Endothelial cell of umbilical vein (primary cell): ENCODE data around the gene GFPT2. TPM values are rescaled to one million over a fixed set of nuclear protein-coding genes. Genes with fewer than 3 reads are reported as not detected.

Experiments used
- BruUV-seq: library from RNA; stranded (reverse); fragments of 400-500 nt; replicated peaks from 2 replicates; lab custom pipeline; 2021; lab: Mats Ljungman, UMichigan
- CTCF ChIA-PET: fragments of 300-600, 350-600 bp; sonication (Branson Sonifier 250); formaldehyde crosslinking; loops from one replicate; lab custom pipeline; 2021; ENCODE audit warnings: antibody characterized with exemption, inconsistent platforms; lab: Charles Lee
- POLR2A ChIA-PET: fragments of 300-600, 350-600 bp; sonication (Branson Sonifier 250); formaldehyde crosslinking; loops from one replicate; lab custom pipeline; 2021; ENCODE audit warnings: antibody characterized with exemption, inconsistent platforms; lab: Charles Lee
- DNase-seq: peaks from one replicate; pipeline ENCODE4 v3.0.0-alpha.2; 2011; ENCODE audit warnings: low read depth, low spot score
- FAIRE-seq: peaks from 2 replicates; lab custom pipeline; 2011; peaks lifted over from hg19 to GRCh38; lab: Jason Lieb, UNC
- H2AFZ ChIP-seq: 2 replicates; pipeline ENCODE4 v1.6.0; 2012; ENCODE audit warnings: low read depth, low read length, control low read depth, inconsistent platforms
- H3K27ac ChIP-seq: 2 replicates; pipeline ENCODE4 v1.5.1; 2011; ENCODE audit warnings: low read depth, mild to moderate bottlenecking, control low read depth, low read length, moderate library complexity; ENCODE audit not compliant: insufficient read depth
- H3K27me3 ChIP-seq, 2 experiments: 2 replicates each; pipeline versions ENCODE4 v1.6.0 to v1.6.1; 2011; ENCODE audit warnings: low read length in 2 of 2, mixed read lengths in 1 of 2; ENCODE audit not compliant: control insufficient read depth in 2 of 2, insufficient read depth in 2 of 2
- H3K36me3 ChIP-seq, 2 experiments: 2 replicates in 1 of 2; 3 replicates in 1 of 2; pipeline ENCODE4 v1.5.1; 2011; ENCODE audit warnings: low read length in 2 of 2, mild to moderate bottlenecking in 1 of 2, moderate library complexity in 1 of 2; ENCODE audit not compliant: control insufficient read depth in 2 of 2, insufficient read depth in 2 of 2; ENCODE audit errors: extremely low read depth in 1 of 2
- H3K4me1 ChIP-seq: 3 replicates; pipeline ENCODE4 v1.5.1; 2011; ENCODE audit warnings: mild to moderate bottlenecking, low read length; ENCODE audit not compliant: control insufficient read depth, insufficient read depth; ENCODE audit errors: extremely low read depth
- H3K4me2 ChIP-seq: 2 replicates; pipeline ENCODE4 v1.6.1; 2011; ENCODE audit warnings: low read length, control low read depth, mixed read lengths; ENCODE audit not compliant: insufficient read depth
- H3K4me3 ChIP-seq, 3 experiments: fragments of 200-600 bp in 1 of 3; sonication (generic), shearing (Covaris generic) in 1 of 3; replicated peaks in 1 of 3; 2 replicates each; pipeline ENCODE4 v1.5.1; 2011 to 2016; ENCODE audit warnings: control low read depth in 3 of 3, low read length in 3 of 3, mild to moderate bottlenecking in 2 of 3, inconsistent platforms in 1 of 3, low read depth in 1 of 3, moderate library complexity in 1 of 3; ENCODE audit not compliant: insufficient read depth in 1 of 3
- H3K79me2 ChIP-seq: 2 replicates; pipeline ENCODE4 v1.6.0; 2012; ENCODE audit warnings: low read length, inconsistent platforms; ENCODE audit not compliant: control insufficient read depth, insufficient read depth
- H3K9ac ChIP-seq: replicated peaks from 2 replicates; pipeline ENCODE3; 2011; ENCODE audit warnings: low read length, control low read depth; ENCODE audit not compliant: insufficient read depth; ENCODE audit errors: extremely low read depth
- H3K9me1 ChIP-seq: replicated peaks from 3 replicates; pipeline ENCODE4 v1.6.0; 2011; ENCODE audit warnings: mild to moderate bottlenecking, low read length; ENCODE audit not compliant: control insufficient read depth, insufficient read depth; ENCODE audit errors: extremely low read depth
- H3K9me3 ChIP-seq: replicated peaks from 2 replicates; pipeline ENCODE4 v1.5.1; 2012; ENCODE audit warnings: low read length, inconsistent platforms; ENCODE audit not compliant: control insufficient read depth, insufficient read depth
- H4K20me1 ChIP-seq: replicated peaks from 2 replicates; pipeline ENCODE3; 2011; ENCODE audit warnings: mild to moderate bottlenecking, low read length; ENCODE audit not compliant: control insufficient read depth, insufficient read depth; ENCODE audit errors: extremely low read depth
- CTCF ChIP-seq, 2 donors: IDR thresholded peaks; 1 replicate in 1 of 2; 2 replicates in 1 of 2; pipeline ENCODE4 v1.5.1; 2011; ENCODE audit warnings: low read length in 2 of 2, mild to moderate bottlenecking in 2 of 2, moderate library complexity in 2 of 2, control low read depth in 1 of 2, inconsistent platforms in 1 of 2, low read depth in 1 of 2; ENCODE audit not compliant: insufficient read depth in 1 of 2; ENCODE audit errors: extremely low read depth in 1 of 2
- EZH2 ChIP-seq: IDR thresholded peaks from 2 replicates; pipeline ENCODE4 v1.6.1; 2012; ENCODE audit warnings: borderline replicate concordance, low read depth, mild to moderate bottlenecking, moderate library complexity, low read length, inconsistent platforms; ENCODE audit not compliant: severe bottlenecking
- FOS ChIP-seq: IDR thresholded peaks from 2 replicates; pipeline ENCODE4 v1.6.1; 2011; ENCODE audit warnings: mild to moderate bottlenecking, low read length, moderate library complexity, borderline replicate concordance; ENCODE audit not compliant: insufficient read depth
- GATA2 ChIP-seq: IDR thresholded peaks from 2 replicates; pipeline ENCODE4 v1.7.0; 2011; ENCODE audit warnings: low read depth, mild to moderate bottlenecking, moderate library complexity, mixed read lengths, low read length; ENCODE audit not compliant: insufficient read length, insufficient read depth
- JUN ChIP-seq: IDR thresholded peaks from 2 replicates; pipeline ENCODE4 v1.6.1; 2011; ENCODE audit warnings: borderline replicate concordance, low read depth; ENCODE audit not compliant: insufficient read length, insufficient read depth
- MAX ChIP-seq: IDR thresholded peaks from 2 replicates; pipeline ENCODE4 v1.6.1; 2011; ENCODE audit not compliant: insufficient read depth, insufficient read length
- POLR2A ChIP-seq: IDR thresholded peaks from 2 replicates; pipeline ENCODE4 v1.6.1; 2012; ENCODE audit warnings: low read depth, mild to moderate bottlenecking, control low read depth, low read length
- POLR2AphosphoS5 ChIP-seq: IDR thresholded peaks from 2 replicates; pipeline ENCODE4 v1.6.1; 2012; ENCODE audit warnings: low read depth, mild to moderate bottlenecking, control low read depth, low read length, moderate library complexity; ENCODE audit not compliant: insufficient read depth
- dilution Hi-C: fragments of 300-500 bp; cut with MboI; formaldehyde crosslinking; loops from one replicate; pipeline ENCODE4 v1.15.0; 2019; ENCODE audit warnings: low sequenced_read_pairs; ENCODE audit not compliant: extremely low pct_ligation_motif_present
- intact Hi-C: fragments of 100-400 bp; cut with micrococcal nuclease; formaldehyde crosslinking; loops from one replicate; pipeline ENCODE4 v1.10.0; 2022
- polyA plus RNA-seq, 4 experiments: library from polyadenylated mRNA; depleted of rRNA in 3 of 4; stranded (reverse) in 3 of 4; unstranded in 1 of 4; fragments of >200 nt; gene quantifications; 2 replicates each; pipeline versions ENCODE4 v1.2.1 to v1.2.3, GENCODE V29; 2011 to 2012; ENCODE audit warnings: missing spikeins in 1 of 4
- total RNA-seq: library from RNA; stranded (reverse); gene quantifications from 2 replicates; pipeline ENCODE4 v1.2.3, GENCODE V29; 2021

Gene GFPT2
- total and polyA plus RNA-seq, 2 donors (not counting 3 experiments of a cell fraction or from before 2014, with no cell fraction given): 4.3 to 4.5 TPM

- Histone ChIP-seq H3K27ac (no peak overlapping the region), H2AFZ (no peak overlapping the region), H3K9ac (no peak overlapping the region), H3K9me3 (no peaks in the 10 kb centered on the region), H3K4me1 (no peaks in the 10 kb centered on the region), H3K36me3 (no peaks in the 10 kb centered on the region), H3K79me2 (no peaks in the 10 kb centered on the region), H3K9me1 (no peaks in the 10 kb centered on the region), H3K27me3 (no peaks in the 10 kb centered on the region), H3K4me2 (no peak overlapping the region), H4K20me1 (no peaks in the 10 kb centered on the region), H3K4me3 (no peak overlapping the region)
- no peak for FAIRE-seq
- ChIA-PET CTCF (no interaction called here), POLR2A (no interaction called here)
- no peak for DNase-seq
- dilution Hi-C loops: no loop called here
- no peak for TF ChIP-seq CTCF (IDR thresholded peaks at IDR 0.05; ENCODE audit: extremely low read depth in 1 of 2, insufficient read depth in 1 of 2, low read depth in 1 of 2, low read length in 2 of 2)
- TF ChIP-seq POLR2A: no peak
- TF ChIP-seq JUN: no peak
- no peak for TF ChIP-seq POLR2AphosphoS5
- no TSS peak for BruUV-seq
- intact Hi-C loops: no loop called here
Observed at GRCh38 chr5:180401229-180401907, 48.2 kb upstream of the GFPT2 start.

- Histone ChIP-seq H2AFZ (no peak overlapping the region), H3K9me3 (no peaks in the 10 kb centered on the region), H3K4me1 (no peaks in the 10 kb centered on the region), H3K9me1 (no peaks in the 10 kb centered on the region), H3K36me3 (no peaks in the 10 kb centered on the region), H3K27me3 (no peaks in the 10 kb centered on the region), H3K27ac (no peak overlapping the region), H3K9ac (no peak overlapping the region), H3K79me2 (no peaks in the 10 kb centered on the region), H4K20me1 (no peaks in the 10 kb centered on the region), H3K4me2 (no peak overlapping the region), H3K4me3 (no peak overlapping the region)
- no peak for FAIRE-seq
- no peak for DNase-seq
- CTCF ChIA-PET: no interaction called here
- intact Hi-C loops (no loop called here), dilution Hi-C loops (no loop called here)
- no TSS peak for BruUV-seq
- POLR2A ChIA-PET: no interaction called here
- no peak for TF ChIP-seq CTCF (IDR thresholded peaks at IDR 0.05; ENCODE audit: extremely low read depth in 1 of 2, insufficient read depth in 1 of 2, low read depth in 1 of 2, low read length in 2 of 2)
- TF ChIP-seq FOS: no peak
- TF ChIP-seq JUN: no peak
- no peak for TF ChIP-seq GATA2
- no peak for TF ChIP-seq EZH2
- TF ChIP-seq MAX: no peak
Observed at GRCh38 chr5:180400416-180400815, 47.3 kb upstream of the GFPT2 start.
